Loucy (cell line): ENCODE measurements around the gene TSG101.

Experiments used
- CTCF ChIP-seq: fragments of 200-600 bp; sonication (generic); conservative IDR thresholded peaks from 2 replicates; pipeline ENCODE4 v1.5.1; 2014; ENCODE audit warnings: mild to moderate bottlenecking, antibody characterized with exemption, low read length
- EZH2phosphoT487 ChIP-seq: fragments of 200-600 bp; IDR thresholded peaks from 2 replicates; pipeline ENCODE4 v1.6.1; 2018; ENCODE audit warnings: antibody characterized with exemption, mild to moderate bottlenecking, moderate library complexity, borderline replicate concordance

GRCh38 chr11:18463439-18463838 is 63.3 kb downstream of the TSG101 start:
- TF ChIP-seq CTCF (no peak), EZH2phosphoT487 (no peak)
